GM19467 (cell line): Measurements from ENCODE around the gene JOSD2.

ENCODE experiments used
- ATAC-seq: cut with Tn5 transposase; IDR thresholded peaks from one replicate; pipeline ENCODE4 v1.9.1; 2021; ENCODE audit warnings: mild to moderate bottlenecking, moderate library complexity; ENCODE audit not compliant: unreplicated experiment

Gene JOSD2

GRCh38 chr19:50457300-50457699 lies 53.7 kb downstream of the JOSD2 start:
- ATAC-seq = no peak
